C4-2B (cell line): Measurements from ENCODE around the gene FRMD4A.

Source experiments
- CTCF ChIP-seq: fragments of 450-650 bp; conservative IDR thresholded peaks from 2 replicates; pipeline ENCODE4 v1.5.1; 2017; ENCODE audit warnings: mild to moderate bottlenecking
- ZFX ChIP-seq: fragments of 450-650 bp; IDR thresholded peaks from 2 replicates; pipeline ENCODE4 v1.6.1; 2017

GRCh38 chr10:13839030-13839429, 491.7 kb downstream of the FRMD4A start:
- TF ChIP-seq ZFX (no peak), CTCF (no peak)
